ENCODE data around the gene ZFAND2A. TPM values are rescaled to one million over a fixed set of nuclear protein-coding genes. Genes with fewer than 3 reads are reported as not detected.
A peak's percentile ranks its signal among the peaks of the same experiment; 100 is the strongest.

Gene ZFAND2A
- total RNA-seq, 6 donors from 2014 or later, result 12.5 to 45.1 (median 21.6) TPM

- H3K27ac ChIP-seq, result peak overlapping the region; percentile 69 to 84 (median 83)
- 21 to 28% methylated on average over 16 of the region's 51 CpGs for WGBS, 2 donors
- no peaks in the 10 kb centered on the region for H3K9me3 ChIP-seq
- peaks cover 13 to 19% (median 15%) of the 10 kb centered on the region in 4 donors for H3K4me1 ChIP-seq
- H3K27me3 ChIP-seq, result no peaks in the 10 kb centered on the region
- TF ChIP-seq POLR2A (IDR thresholded peaks at IDR 0.05) (no peak), EP300 (IDR thresholded peaks at IDR 0.05) (no peak), POLR2AphosphoS5 (IDR thresholded peaks at IDR 0.05) (no peak)
- TF ChIP-seq, protein P1, sequence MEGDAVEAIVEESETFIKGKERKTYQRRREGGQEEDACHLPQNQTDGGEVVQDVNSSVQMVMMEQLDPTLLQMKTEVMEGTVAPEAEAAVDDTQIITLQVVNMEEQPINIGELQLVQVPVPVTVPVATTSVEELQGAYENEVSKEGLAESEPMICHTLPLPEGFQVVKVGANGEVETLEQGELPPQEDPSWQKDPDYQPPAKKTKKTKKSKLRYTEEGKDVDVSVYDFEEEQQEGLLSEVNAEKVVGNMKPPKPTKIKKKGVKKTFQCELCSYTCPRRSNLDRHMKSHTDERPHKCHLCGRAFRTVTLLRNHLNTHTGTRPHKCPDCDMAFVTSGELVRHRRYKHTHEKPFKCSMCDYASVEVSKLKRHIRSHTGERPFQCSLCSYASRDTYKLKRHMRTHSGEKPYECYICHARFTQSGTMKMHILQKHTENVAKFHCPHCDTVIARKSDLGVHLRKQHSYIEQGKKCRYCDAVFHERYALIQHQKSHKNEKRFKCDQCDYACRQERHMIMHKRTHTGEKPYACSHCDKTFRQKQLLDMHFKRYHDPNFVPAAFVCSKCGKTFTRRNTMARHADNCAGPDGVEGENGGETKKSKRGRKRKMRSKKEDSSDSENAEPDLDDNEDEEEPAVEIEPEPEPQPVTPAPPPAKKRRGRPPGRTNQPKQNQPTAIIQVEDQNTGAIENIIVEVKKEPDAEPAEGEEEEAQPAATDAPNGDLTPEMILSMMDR (IDR thresholded peaks at IDR 0.05), result no peak
- DNase-seq (no peak), ATAC-seq (ENCODE audit: low FRiP score in 2 of 2) (peak; percentile 68 to 92)
- peak overlapping the region; percentile 66 to 94 (median 86) for H3K4me3 ChIP-seq
- no peaks in the 10 kb centered on the region for H3K36me3 ChIP-seq
These were observed 22.4 kb downstream of the ZFAND2A start for GRCh38 chr7:1137517-1138167.

GRCh38 chr7:1136841-1137516 is 23.0 kb downstream of the ZFAND2A start:
- no peak for DNase-seq
- no peak overlapping the region for H3K27ac ChIP-seq

DNA sequence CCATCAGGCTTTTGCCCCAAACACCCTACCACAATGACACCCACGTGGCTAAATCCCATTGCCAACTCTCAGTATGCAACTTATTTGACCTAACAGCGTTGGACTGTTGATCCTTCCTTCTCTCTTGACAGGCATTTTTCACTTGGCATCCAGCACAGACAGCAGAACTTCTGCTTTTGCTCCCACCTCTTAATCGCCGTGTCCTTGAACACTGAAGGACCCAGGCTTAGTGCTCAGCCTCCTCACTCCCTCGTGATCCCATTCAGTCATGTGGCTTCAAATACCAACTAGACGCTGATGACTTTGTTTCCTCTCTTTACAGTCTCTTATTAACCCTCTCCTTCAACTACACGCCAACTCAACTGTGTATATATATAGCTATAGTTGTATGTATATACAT is 25.0 kb downstream of the ZFAND2A start:
- H3K4me1 ChIP-seq, result peaks cover 13 to 19% (median 15%) of the 10 kb centered on the region in 4 donors
- WGBS, 2 donors, result 74 to 78% methylated on average over 7 of the region's 7 CpGs
- ATAC-seq (ENCODE audit: low FRiP score in 2 of 2) (no peak), DNase-seq (no peak)
- H3K36me3 ChIP-seq, result no peaks in the 10 kb centered on the region
- no peaks in the 10 kb centered on the region for H3K9me3 ChIP-seq
- TF ChIP-seq POLR2AphosphoS5 (IDR thresholded peaks at IDR 0.05), result no peak
- no peak for TF ChIP-seq EP300 (IDR thresholded peaks at IDR 0.05)
- TF ChIP-seq, protein P1 (IDR thresholded peaks at IDR 0.05), result no peak
- TF ChIP-seq POLR2A (IDR thresholded peaks at IDR 0.05), result no peak
- H3K4me3 ChIP-seq, result no peak overlapping the region
- no peak overlapping the region for H3K27ac ChIP-seq
- H3K27me3 ChIP-seq, result no peaks in the 10 kb centered on the region

More at GRCh38 chr7:1136841-1137516, 23.0 kb downstream of the ZFAND2A start:
- TF ChIP-seq, protein P1 (IDR thresholded peaks at IDR 0.05), result no peak
- TF ChIP-seq POLR2A (IDR thresholded peaks at IDR 0.05), result no peak
- TF ChIP-seq POLR2AphosphoS5 (IDR thresholded peaks at IDR 0.05), result no peak
- no peak for TF ChIP-seq EP300 (IDR thresholded peaks at IDR 0.05)
- no peak for ATAC-seq (ENCODE audit: low FRiP score in 2 of 2)
- Histone ChIP-seq H3K4me1 (peaks cover 13 to 19% (median 15%) of the 10 kb centered on the region in 4 donors), H3K4me3 (peak overlapping the region in 3 of 4 donors; percentile 66 to 94 (median 89)), H3K27me3 (no peaks in the 10 kb centered on the region), H3K36me3 (no peaks in the 10 kb centered on the region), H3K9me3 (no peaks in the 10 kb centered on the region)
- WGBS, 2 donors, result 18 to 25% methylated on average over 9 of the region's 9 CpGs

DNA sequence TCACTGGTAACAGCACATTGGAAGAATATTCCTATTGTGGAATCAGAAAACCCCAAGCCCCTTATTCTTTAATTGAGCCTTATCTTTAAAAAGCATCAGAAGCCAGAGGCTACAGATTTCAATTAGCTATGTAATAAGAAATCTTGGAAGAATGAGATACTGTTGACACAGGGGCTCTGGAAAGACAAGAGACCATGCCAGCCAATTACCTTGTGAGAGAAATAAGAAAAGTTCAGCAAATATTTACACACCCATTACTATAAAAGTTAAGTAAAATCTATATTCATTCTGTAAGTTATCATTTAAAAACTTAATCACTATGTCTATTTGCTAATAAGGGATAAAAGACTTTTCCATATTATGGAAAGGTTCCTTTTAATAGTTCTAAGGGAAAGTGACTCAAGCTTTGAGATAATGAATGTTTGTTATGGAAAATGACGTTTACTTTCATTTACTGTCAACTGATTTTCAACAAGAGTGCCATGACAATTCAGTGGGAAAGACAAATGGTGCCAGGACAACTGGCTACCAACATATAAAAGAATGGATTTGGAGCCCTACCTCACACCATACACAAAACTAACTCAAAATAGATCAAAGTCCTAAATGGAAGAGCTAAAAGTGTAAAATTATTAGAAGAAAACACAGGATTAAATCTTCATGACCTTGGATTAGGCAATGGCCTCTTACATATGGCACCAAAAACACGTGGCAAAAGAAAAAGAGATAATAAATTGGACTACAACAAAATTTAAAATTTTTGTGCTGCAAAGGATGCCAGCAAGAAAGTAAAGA is 28.3 kb downstream of the ZFAND2A start:
- WGBS, 2 donors, result 66 to 72% methylated on average over 2 of the region's 2 CpGs
- Histone ChIP-seq H3K27ac (no peak overlapping the region), H3K4me3 (no peak overlapping the region), H3K4me1 (peaks cover 0 to 1% (median 1%) of the 10 kb centered on the region in 4 donors), H3K36me3 (peaks cover 0 to 4% (median 0%) of the 10 kb centered on the region in 4 donors), H3K9me3 (no peaks in the 10 kb centered on the region), H3K27me3 (no peaks in the 10 kb centered on the region)
- ATAC-seq (ENCODE audit: low FRiP score in 2 of 2) (no peak), DNase-seq (no peak)
- TF ChIP-seq POLR2AphosphoS5 (IDR thresholded peaks at IDR 0.05) (no peak), POLR2A (IDR thresholded peaks at IDR 0.05) (no peak)
